Prostate gland (tissue), 2 donors: ENCODE measurements around the gene CDC42BPA. TPM values are rescaled to one million over a fixed set of nuclear protein-coding genes. Genes with fewer than 3 reads are reported as not detected.

ENCODE experiments used
- DNase-seq: peaks from one replicate; pipeline ENCODE4 v3.0.0-alpha.2; 2019; ENCODE audit warnings: low spot score
- H3K27ac ChIP-seq, 2 donors: fragments of 200-600 bp; sonication (generic); 2 replicates each; pipeline ENCODE4 v1.5.1; 2017 to 2019
- H3K27me3 ChIP-seq: fragments of 200-600 bp; sonication (generic); replicated peaks from 2 replicates; pipeline ENCODE4 v1.5.1; 2019; ENCODE audit not compliant: insufficient read depth
- H3K36me3 ChIP-seq, 2 donors: fragments of 200-600 bp; sonication (generic); 1 replicate in 1 of 2; 2 replicates in 1 of 2; pipeline versions ENCODE4 v1.5.1 to v1.8.1; 2017 to 2019
- H3K4me1 ChIP-seq: fragments of 200-600 bp; sonication (generic); replicated peaks from 2 replicates; pipeline ENCODE4 v1.5.1; 2019
- H3K4me3 ChIP-seq, 2 donors: fragments of 200-600 bp; sonication (generic); 2 replicates each; pipeline ENCODE4 v1.5.1; 2017 to 2019
- H3K9me3 ChIP-seq: fragments of 200-600 bp; sonication (generic); 2 replicates; pipeline ENCODE4 v1.5.1; 2017
- CTCF ChIP-seq, 4 experiments: fragments of 200-600 bp in 2 of 4; fragments of 450-650 bp in 2 of 4; sonication (generic) in 2 of 4; IDR thresholded peaks; 1 replicate in 3 of 4; 2 replicates in 1 of 4; pipeline ENCODE4 v1.5.1; 2016 to 2019; ENCODE audit warnings: antibody characterized with exemption in 4 of 4, mild to moderate bottlenecking in 2 of 4, moderate library complexity in 2 of 4
- POLR2A ChIP-seq: fragments of 450-650 bp; IDR thresholded peaks from one replicate; pipeline ENCODE4 v1.6.1; 2016; ENCODE audit warnings: antibody characterized with exemption, mild to moderate bottlenecking
- POLR2AphosphoS5 ChIP-seq: sonication (generic); formaldehyde crosslinking; IDR thresholded peaks from one replicate; pipeline ENCODE4 v1.6.1; 2017; ENCODE audit warnings: antibody characterized with exemption
- WGBS: methylation state at CpG from one replicate; pipeline ENCODE4 v1.1.5; 2018; 5-methylcytosine and 5-hydroxymethylcytosine counted together
- intact Hi-C: fragments of 100-400 bp; cut with DNase I; formaldehyde crosslinking; loops from one replicate; pipeline ENCODE4 v1.14.2; 2022
- total RNA-seq, 2 donors: library from RNA; depleted of rRNA; stranded (reverse); fragments of >200 nt; gene quantifications; one replicate each; pipeline ENCODE4 v1.1.0, GENCODE V29; 2016

The CDC42BPA gene
- total RNA-seq, 2 donors from 2014 or later: 31.3 to 76.9 TPM

- H3K36me3 ChIP-seq: peaks cover 0 to 7% of the 10 kb centered on the region in 2 donors
- H3K27ac ChIP-seq: peak overlapping the region; percentile 42 to 81
These were observed 330.5 kb downstream of the CDC42BPA start for GRCh38 chr1:226987623-226988333.

GRCh38 chr1:226987179-226987536 is 331.1 kb downstream of the CDC42BPA start:
- Histone ChIP-seq H3K9me3 (no peaks in the 10 kb centered on the region), H3K4me1 (peaks cover 22% of the 10 kb centered on the region), H3K36me3 (peaks cover 0 to 7% of the 10 kb centered on the region in 2 donors), H3K4me3 (no peak overlapping the region), H3K27ac (peak overlapping the region in 1 of 2 donors; percentile 81), H3K27me3 (no peaks in the 10 kb centered on the region)
- WGBS: 77% methylated on average over 8 of the region's 8 CpGs
- TF ChIP-seq CTCF (IDR thresholded peaks at IDR 0.05): no peak
- TF ChIP-seq POLR2A: no peak
- TF ChIP-seq POLR2AphosphoS5: no peak
- no peak for DNase-seq
- intact Hi-C loops: loop anchor here (5.0 kb wide), 1 partner anchor 45 kb away; the partner anchor contains the start of gene COQ8A

More at GRCh38 chr1:226987623-226988333, 330.5 kb downstream of the CDC42BPA start:
- no peak for TF ChIP-seq CTCF (IDR thresholded peaks at IDR 0.05)
- no peak for TF ChIP-seq POLR2A
- no peak for TF ChIP-seq POLR2AphosphoS5
- 64% methylated on average over 16 of the region's 16 CpGs for WGBS
- DNase-seq: no peak
- intact Hi-C loops: loop anchor here (5.0 kb wide), 1 partner anchor 45 kb away; the partner anchor contains the start of gene COQ8A
- H3K27me3 ChIP-seq: no peaks in the 10 kb centered on the region
- no peaks in the 10 kb centered on the region for H3K9me3 ChIP-seq
- peaks cover 22% of the 10 kb centered on the region for H3K4me1 ChIP-seq
- H3K4me3 ChIP-seq: no peak overlapping the region

GRCh38 chr1:226986496-226987178 is 331.7 kb downstream of the CDC42BPA start:
- H3K9me3 ChIP-seq: no peaks in the 10 kb centered on the region
- DNase-seq: no peak
- H3K4me3 ChIP-seq: no peak overlapping the region
- peaks cover 22% of the 10 kb centered on the region for H3K4me1 ChIP-seq
- H3K27ac ChIP-seq: peak overlapping the region in 1 of 2 donors; percentile 81
- intact Hi-C loops: loop anchor here (5.0 kb wide), 1 partner anchor 44 kb away; the partner anchor contains the start of gene COQ8A
- no peak for TF ChIP-seq POLR2A
- no peak for TF ChIP-seq CTCF (IDR thresholded peaks at IDR 0.05)
- no peak for TF ChIP-seq POLR2AphosphoS5
- no peaks in the 10 kb centered on the region for H3K27me3 ChIP-seq
- H3K36me3 ChIP-seq: peaks cover 0 to 7% of the 10 kb centered on the region in 2 donors
- WGBS: 84% methylated on average over 21 of the region's 21 CpGs

- TF ChIP-seq POLR2A (no peak), POLR2AphosphoS5 (no peak), CTCF (IDR thresholded peaks at IDR 0.05) (no peak)
- H3K27me3 ChIP-seq: no peaks in the 10 kb centered on the region
- H3K4me1 ChIP-seq: peaks cover 22% of the 10 kb centered on the region
- H3K9me3 ChIP-seq: no peaks in the 10 kb centered on the region
- no peak overlapping the region for H3K27ac ChIP-seq
- WGBS: 78% methylated on average over 25 of the region's 25 CpGs
- H3K4me3 ChIP-seq: no peak overlapping the region
- no peak for DNase-seq
- peaks cover 0 to 7% of the 10 kb centered on the region in 2 donors for H3K36me3 ChIP-seq
- intact Hi-C loops: loop anchor here (5.0 kb wide), 1 partner anchor 44 kb away; the partner anchor contains the start of gene COQ8A
These were observed 332.3 kb downstream of the CDC42BPA start for GRCh38 chr1:226985839-226986463.
